Uterus (tissue), 2 donors: ENCODE data around the gene SEC14L1.

ENCODE experiments used
- POLR2A ChIP-seq, 2 donors: fragments of 450-650 bp; IDR thresholded peaks; one replicate each; pipeline ENCODE4 v1.6.1; 2016; ENCODE audit warnings: antibody characterized with exemption in 2 of 2, mild to moderate bottlenecking in 1 of 2, moderate library complexity in 1 of 2
- TF ChIP-seq, protein P1 (sequence below), 4 experiments: fragments of 200-600 bp in 2 of 4; fragments of 450-650 bp in 2 of 4; sonication (generic) in 2 of 4; IDR thresholded peaks; one replicate each; pipeline ENCODE4 v1.5.1; 2016 to 2019; ENCODE audit warnings: antibody characterized with exemption in 4 of 4, mild to moderate bottlenecking in 2 of 4, moderate library complexity in 1 of 4

GRCh38 chr17:77247609-77248008 is 106.8 kb downstream of the SEC14L1 start:
- TF ChIP-seq, protein P1, sequence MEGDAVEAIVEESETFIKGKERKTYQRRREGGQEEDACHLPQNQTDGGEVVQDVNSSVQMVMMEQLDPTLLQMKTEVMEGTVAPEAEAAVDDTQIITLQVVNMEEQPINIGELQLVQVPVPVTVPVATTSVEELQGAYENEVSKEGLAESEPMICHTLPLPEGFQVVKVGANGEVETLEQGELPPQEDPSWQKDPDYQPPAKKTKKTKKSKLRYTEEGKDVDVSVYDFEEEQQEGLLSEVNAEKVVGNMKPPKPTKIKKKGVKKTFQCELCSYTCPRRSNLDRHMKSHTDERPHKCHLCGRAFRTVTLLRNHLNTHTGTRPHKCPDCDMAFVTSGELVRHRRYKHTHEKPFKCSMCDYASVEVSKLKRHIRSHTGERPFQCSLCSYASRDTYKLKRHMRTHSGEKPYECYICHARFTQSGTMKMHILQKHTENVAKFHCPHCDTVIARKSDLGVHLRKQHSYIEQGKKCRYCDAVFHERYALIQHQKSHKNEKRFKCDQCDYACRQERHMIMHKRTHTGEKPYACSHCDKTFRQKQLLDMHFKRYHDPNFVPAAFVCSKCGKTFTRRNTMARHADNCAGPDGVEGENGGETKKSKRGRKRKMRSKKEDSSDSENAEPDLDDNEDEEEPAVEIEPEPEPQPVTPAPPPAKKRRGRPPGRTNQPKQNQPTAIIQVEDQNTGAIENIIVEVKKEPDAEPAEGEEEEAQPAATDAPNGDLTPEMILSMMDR (IDR thresholded peaks at IDR 0.05), result no peak
- TF ChIP-seq POLR2A (IDR thresholded peaks at IDR 0.05), result no peak
